ENCODE results near the gene WDR86. TPM values are rescaled to one million over a fixed set of nuclear protein-coding genes. Genes with fewer than 3 reads are reported as not detected.

Gene WDR86
- total RNA-seq, 1 experiment from 2014 or later: not detected

DNA sequence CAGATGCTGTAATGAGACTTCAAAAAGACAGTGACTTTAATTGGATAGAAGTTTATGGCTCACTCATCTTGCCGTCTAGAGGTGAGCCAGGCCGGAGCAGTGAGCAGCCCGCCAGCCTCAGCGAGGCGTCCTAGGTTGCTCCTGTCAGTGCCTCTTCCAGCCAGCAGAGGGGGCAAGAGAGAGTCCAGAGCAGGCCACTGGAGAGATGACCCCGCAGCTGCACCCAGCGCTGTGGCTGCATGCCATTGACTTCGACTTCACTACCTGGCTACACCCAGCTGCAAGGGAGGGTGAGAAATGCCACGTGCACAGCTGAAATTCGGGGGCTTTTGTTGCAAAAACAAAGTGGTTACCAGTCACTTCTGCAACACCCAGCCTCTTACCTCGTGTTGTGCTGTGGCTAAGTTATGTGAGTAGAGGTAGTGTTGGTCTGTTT is 41.7 kb downstream of the WDR86 start:
- TF ChIP-seq CBX3 (IDR thresholded peaks at IDR 0.05; ENCODE audit: low read depth) (peak; percentile 53; the same call in 1 of the 2 replicates), POLR2AphosphoS5 (IDR thresholded peaks at IDR 0.05; ENCODE audit: low read depth, low read length) (no peak), RAD21 (IDR thresholded peaks at IDR 0.05; ENCODE audit: low read depth) (peak; percentile 91), SRF (IDR thresholded peaks at IDR 0.05; ENCODE audit: low read depth) (no peak), ZFX (IDR thresholded peaks at IDR 0.05) (no peak)
- TF ChIP-seq, protein P1, sequence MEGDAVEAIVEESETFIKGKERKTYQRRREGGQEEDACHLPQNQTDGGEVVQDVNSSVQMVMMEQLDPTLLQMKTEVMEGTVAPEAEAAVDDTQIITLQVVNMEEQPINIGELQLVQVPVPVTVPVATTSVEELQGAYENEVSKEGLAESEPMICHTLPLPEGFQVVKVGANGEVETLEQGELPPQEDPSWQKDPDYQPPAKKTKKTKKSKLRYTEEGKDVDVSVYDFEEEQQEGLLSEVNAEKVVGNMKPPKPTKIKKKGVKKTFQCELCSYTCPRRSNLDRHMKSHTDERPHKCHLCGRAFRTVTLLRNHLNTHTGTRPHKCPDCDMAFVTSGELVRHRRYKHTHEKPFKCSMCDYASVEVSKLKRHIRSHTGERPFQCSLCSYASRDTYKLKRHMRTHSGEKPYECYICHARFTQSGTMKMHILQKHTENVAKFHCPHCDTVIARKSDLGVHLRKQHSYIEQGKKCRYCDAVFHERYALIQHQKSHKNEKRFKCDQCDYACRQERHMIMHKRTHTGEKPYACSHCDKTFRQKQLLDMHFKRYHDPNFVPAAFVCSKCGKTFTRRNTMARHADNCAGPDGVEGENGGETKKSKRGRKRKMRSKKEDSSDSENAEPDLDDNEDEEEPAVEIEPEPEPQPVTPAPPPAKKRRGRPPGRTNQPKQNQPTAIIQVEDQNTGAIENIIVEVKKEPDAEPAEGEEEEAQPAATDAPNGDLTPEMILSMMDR (IDR thresholded peaks at IDR 0.05 in 2 of 3, conservative IDR thresholded peaks at IDR 0.05 in 1 of 3; ENCODE audit: borderline replicate concordance in 1 of 3, insufficient read depth in 1 of 3, low read depth in 2 of 3, low read length in 2 of 3): peak; percentile 93
- TF ChIP-seq, protein P2, sequence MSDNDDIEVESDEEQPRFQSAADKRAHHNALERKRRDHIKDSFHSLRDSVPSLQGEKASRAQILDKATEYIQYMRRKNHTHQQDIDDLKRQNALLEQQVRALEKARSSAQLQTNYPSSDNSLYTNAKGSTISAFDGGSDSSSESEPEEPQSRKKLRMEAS (IDR thresholded peaks at IDR 0.05): peak; percentile 81
- no peak overlapping the region; the same call in 1 of the 2 replicates for H3K4me2 ChIP-seq (ENCODE audit: low read length)

More for the DNA sequence above, 41.7 kb downstream of the WDR86 start:
- Histone ChIP-seq H3K9me3 (ENCODE audit: control insufficient read depth in 1 of 2, insufficient read depth in 1 of 2, low read depth in 1 of 2, low read length in 2 of 2) (no peaks in the 10 kb centered on the region), H3K9me2 (ENCODE audit: insufficient read depth) (no peaks in the 10 kb centered on the region), H3K36me3 (ENCODE audit: control insufficient read depth in 1 of 2, insufficient read depth in 2 of 2, low read length in 2 of 2) (no peaks in the 10 kb centered on the region; a peak in 2 of 4 replicates), H3K4me1 (ENCODE audit: control insufficient read depth in 1 of 2, insufficient read depth in 2 of 2, low read length in 2 of 2) (peaks cover 2 to 11% of the 10 kb centered on the region in 2 experiments; a peak in 2 of 4 replicates), H4K20me1 (ENCODE audit: insufficient read depth) (no peaks in the 10 kb centered on the region), H3K27ac (ENCODE audit: low read depth, low read length) (no peak overlapping the region), H3K79me2 (ENCODE audit: insufficient read depth, low read length) (no peaks in the 10 kb centered on the region), H3K9ac (ENCODE audit: low read length) (no peak overlapping the region), H3K27me3 (ENCODE audit: insufficient read depth, low read length) (no peaks in the 10 kb centered on the region), H3K4me3 (replicated peaks in 1 of 2; ENCODE audit: low read depth in 1 of 2, low read length in 2 of 2) (no peak overlapping the region), H2AFZ (ENCODE audit: low read depth, low read length, poor library complexity, severe bottlenecking) (no peak overlapping the region)
- intact Hi-C loops (cut with micrococcal nuclease): loop anchor here (1.0 kb wide), 2 partner anchors 80 to 391 kb away; no protein-coding TSS in a partner anchor
- ChIA-PET CTCF (interaction anchor here (0.7 to 4.2 kb wide), 3 partner anchors 58 to 386 kb away, joined by 3 to 40 read pairs (median 4); no protein-coding TSS in a partner anchor), POLR2A (interaction anchor here (1.0 kb wide), 1 partner anchor 81 kb away, joined by 3 read pairs; no protein-coding TSS in a partner anchor), RAD21 (ENCODE audit: low non-redundant PET in 1 of 2, low total read pairs in 2 of 2, uncharacterized antibody in 2 of 2, unreplicated experiment in 2 of 2) (interaction anchor here (1.1 to 2.2 kb wide), 2 partner anchors 80 kb away, joined by 6 to 12 read pairs; no protein-coding TSS in a partner anchor)
- no TSS peak for BruUV-seq (replicated peaks)
- ATAC-seq (peak; percentile 100), DNase-seq (ENCODE audit: low read depth, low spot score) (peak; percentile 48)

All from HCT116 (cell line).